ENCODE results near the gene RABGAP1L.

DNA sequence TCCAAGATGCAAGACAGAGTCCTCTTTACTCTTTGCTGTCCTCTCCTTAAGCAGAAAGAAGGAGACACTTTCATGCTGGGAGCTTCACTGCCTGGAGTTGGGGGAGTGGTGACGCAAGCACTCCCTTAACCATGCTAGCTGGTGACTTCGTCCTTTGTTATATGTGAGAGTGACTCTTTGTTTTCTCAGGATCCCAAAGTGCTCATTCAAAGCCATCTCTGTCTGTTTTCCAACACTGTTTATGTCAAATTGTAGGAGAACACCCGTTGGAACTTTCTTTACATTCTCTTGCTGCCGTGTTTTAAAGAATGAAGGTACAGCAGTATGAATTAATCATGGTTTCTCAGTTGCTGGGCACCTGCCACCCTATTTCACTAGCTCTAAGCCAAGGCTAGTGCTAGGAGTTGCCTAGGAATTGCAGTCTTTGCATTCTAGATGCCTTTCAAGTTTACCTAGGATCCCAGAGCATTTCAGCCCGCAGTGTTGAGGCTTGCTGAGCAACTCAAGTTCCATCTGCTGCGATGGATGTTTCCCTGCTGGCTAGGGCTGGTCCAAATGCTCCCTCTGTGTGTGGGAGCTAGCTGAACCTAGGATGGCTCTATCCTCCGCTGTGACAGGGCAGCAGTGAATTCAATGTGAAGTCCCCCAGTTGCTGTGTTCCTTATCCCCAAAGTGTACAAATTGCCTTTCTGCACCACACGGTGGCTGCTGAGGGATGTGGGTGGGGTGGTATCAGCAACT lies 205.8 kb downstream of the RABGAP1L start:
- TF ChIP-seq POLR2AphosphoS5 (IDR thresholded peaks at IDR 0.05; ENCODE audit: low read depth, low read length) = no peak
- no peak for TF ChIP-seq POLR2A (IDR thresholded peaks at IDR 0.05; ENCODE audit: low read depth, low read length)
- no peak for TF ChIP-seq TAF1 (IDR thresholded peaks at IDR 0.05; ENCODE audit: low read depth, low read length)
- TF ChIP-seq SPI1 (IDR thresholded peaks at IDR 0.05; ENCODE audit: low read depth, low read length) = no peak
- TF ChIP-seq POU2F2 (IDR thresholded peaks at IDR 0.05; ENCODE audit: low read depth, low read length) = no peak
